Measurements from ENCODE around the gene C19orf18.

GRCh38 chr19:57914531-57914930 is 59.8 kb downstream of the C19orf18 start:
- TF ChIP-seq CTCF (conservative IDR thresholded peaks at IDR 0.05; ENCODE audit: low read depth, low read length) = no peak
- no peak for TF ChIP-seq EZH2 (IDR thresholded peaks at IDR 0.05; ENCODE audit: borderline replicate concordance, low read depth, low read length, poor library complexity, severe bottlenecking)

Data from A673 (cell line).